HG02798 (cell line): ENCODE measurements around the gene FAM120A.

Experiments used
- ATAC-seq: cut with Tn5 transposase; IDR thresholded peaks from one replicate; pipeline ENCODE4 v1.9.1; 2021; ENCODE audit warnings: mild to moderate bottlenecking; ENCODE audit not compliant: unreplicated experiment, poor library complexity

Gene FAM120A

DNA sequence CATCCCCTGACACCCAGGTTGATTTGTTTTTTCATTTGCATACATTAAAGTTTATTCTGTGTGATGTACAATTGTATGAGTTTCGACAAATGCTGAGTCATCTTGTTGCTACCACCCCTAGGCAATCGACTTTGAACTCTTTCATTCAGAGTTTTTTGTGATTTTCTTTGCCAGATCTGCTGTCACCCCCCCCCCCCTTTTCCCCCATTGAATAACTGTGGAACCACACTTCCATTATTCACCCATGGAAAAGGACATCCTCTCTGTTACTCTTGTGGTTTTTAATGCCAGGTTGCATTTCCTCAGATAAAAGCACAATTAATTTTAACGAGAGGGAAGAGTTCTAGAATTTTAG lies 15.6 kb downstream of the FAM120A start:
- ATAC-seq = no peak

DNA sequence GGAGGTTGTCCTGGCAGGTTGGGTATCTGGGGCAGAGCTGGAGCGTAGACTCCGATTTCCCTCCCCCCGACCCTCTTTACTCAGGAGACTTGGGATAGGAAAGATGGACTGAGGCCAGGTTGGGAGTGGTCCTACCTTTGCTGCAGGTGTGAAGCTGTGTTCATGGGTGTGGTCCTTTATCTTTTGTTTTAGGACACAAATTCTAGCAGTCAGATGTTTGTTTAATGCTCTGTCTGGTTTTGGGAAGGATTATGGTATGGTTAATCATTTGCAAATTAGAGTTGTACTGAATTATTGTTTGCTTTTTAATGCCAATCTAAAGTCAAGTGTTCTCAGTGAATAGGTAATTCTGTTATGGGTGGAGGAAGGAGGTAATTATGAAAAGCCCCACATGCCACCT lies 16.0 kb downstream of the FAM120A start:
- ATAC-seq = no peak

DNA sequence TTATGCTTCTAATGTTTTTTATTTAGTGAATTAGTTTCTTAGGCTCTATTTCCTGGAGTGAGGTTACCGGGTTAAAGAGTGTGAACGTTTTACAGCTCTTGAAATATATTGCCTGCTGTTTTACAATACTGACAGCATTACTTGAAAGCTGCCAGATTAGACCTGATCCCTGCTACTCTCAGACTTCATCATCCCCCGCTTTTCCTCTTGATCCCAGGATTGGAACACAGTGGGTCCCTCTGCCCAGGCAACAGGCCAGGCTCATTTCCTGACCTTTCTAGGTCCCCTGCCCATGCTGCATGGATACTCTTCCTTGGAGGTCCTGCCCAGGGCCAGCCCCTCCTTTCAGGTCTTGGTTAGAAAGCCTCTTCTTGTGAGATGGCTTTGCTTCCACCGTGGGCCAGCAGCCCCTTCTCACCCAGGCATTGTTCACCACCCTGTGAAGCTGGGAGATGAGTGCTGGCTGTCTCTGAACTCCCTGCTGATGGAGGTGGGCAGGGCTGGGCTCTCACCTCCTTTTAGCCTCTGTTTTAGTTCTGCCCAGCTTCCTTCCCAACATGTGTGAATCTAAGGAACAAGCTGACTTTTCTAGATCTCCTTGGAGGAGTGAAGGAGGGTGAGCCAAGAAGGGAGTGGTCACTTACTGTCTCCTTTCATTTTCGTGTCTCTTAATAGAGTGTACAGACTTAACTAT lies 17.4 kb downstream of the FAM120A start:
- no peak for ATAC-seq

DNA sequence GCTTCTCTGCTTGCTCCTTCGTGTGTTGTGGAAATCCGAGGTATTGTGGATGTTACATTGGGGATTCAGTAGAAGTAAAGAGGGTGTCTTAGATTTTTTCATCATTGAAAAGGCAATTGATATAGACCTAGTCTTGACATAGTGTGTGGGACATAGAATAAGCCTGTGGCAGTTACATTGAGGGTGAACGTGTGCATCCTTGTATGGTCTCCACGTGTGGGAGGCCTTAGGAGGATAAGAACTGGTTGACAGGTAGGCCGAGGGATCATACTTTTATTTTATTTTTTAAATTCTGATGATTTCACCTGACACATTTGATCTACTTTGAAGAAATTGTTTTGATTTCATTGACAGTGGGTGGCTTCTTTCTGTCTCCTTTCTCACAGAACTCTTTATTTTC lies 18.9 kb downstream of the FAM120A start:
- no peak for ATAC-seq

DNA sequence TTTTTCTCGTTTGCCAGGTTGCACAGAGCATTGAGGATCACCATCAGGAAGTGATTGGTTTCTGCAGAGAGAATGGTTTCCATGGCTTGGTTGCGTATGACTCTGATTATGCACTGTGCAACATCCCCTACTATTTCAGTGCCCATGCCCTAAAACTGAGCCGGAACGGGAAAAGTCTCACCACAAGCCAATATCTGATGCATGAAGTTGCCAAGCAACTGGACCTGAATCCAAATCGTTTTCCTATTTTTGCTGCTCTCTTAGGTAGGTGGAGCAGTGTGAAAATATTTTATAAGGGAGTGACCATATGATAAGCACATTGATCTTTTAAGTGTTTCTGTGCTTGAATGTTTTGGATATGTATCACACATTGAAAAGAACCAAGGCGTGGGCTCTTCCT lies 19.6 kb downstream of the FAM120A start:
- no peak for ATAC-seq

DNA sequence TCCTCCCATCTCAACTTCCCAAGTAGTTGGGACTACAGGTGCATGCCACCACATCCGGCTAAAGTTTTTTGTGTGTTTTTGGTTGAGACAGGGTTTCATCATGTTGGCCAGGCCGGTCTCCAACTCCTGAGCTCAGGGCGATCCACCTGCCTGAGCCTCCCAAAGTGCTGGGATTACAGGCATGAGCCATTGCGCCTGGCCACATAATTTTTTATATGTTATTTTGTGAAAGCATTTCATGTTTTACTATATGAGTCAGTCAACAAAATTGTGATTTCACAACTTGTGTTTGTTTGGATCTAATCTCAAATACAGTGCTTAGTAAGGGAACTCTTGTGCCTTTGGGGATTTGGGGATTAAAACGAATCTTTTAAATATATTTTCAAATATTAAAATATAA lies 21.9 kb downstream of the FAM120A start:
- no peak for ATAC-seq

DNA sequence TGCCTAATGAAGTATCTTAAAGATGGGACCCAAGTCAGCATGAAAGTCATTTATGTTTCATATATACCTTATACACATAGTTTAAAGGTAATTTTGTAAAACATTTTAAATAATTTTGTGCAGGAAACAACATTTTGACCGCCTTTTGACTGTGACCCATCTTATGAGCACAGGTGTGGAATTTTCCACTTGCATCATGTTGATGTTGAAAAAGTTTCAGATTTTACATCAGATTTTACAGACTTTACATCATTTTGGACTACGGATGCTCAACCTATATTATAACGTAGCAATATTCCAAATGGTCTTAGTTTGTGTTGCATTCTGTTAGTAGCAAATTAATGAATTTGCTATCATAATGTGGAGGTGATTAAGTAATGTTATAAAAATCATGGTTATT lies 23.6 kb downstream of the FAM120A start:
- no peak for ATAC-seq

DNA sequence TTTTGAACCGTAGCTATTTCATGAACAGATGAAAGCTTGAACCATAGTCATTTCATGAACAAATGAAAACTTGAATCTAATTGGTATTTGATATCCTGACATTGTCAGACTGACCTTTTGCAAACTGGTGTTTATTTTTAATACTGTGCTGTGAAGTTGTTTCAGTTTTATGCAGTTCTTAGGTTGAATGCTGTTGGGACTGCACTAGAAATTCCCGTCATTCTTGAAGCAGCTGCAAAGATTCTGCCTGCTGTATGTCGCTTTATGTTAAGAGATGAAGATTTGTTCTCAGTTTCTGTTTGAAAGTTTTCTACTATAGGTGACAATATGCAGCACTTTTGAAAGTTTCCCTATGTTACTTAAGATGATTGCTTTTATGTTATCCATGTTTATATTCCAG lies 24.4 kb downstream of the FAM120A start:
- ATAC-seq = no peak

DNA sequence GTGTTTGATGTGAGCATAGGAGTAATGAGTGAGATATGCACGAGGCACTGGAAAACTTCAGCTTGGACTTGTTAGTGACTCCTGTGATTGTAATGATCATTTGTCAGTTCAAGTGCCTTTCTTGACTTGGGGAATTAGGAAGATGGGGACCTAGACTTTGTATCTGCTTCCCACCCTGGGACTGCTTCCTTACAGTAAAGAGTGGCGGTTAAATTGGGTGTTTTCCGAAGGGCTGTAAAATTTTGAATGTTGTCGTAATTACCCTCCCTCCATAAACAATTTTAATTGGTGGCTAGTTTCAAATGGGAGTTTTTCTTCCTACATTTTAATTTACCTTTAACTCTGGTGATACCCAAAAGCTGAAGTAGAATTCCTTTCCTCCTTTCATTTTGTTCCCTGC lies 25.4 kb downstream of the FAM120A start:
- ATAC-seq = no peak

DNA sequence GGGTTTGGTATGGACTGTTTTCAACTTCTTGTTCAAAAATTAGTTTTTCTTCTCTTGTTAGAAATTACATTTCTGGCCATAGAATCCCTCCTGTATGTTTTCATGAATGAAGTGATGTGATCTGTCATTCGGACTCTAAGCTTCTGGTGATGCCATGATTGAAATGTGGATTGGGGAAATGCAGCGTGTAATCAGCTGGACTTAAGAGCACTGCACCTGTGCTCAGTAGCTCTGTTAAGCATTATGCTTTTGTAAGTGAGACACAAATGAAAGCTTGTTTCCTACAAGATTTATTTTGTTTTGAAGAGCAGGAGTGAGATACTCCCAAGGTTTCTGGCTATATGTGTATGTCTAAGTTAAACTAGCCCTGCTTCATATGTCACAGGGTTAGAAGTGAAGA lies 25.9 kb downstream of the FAM120A start:
- ATAC-seq = no peak

DNA sequence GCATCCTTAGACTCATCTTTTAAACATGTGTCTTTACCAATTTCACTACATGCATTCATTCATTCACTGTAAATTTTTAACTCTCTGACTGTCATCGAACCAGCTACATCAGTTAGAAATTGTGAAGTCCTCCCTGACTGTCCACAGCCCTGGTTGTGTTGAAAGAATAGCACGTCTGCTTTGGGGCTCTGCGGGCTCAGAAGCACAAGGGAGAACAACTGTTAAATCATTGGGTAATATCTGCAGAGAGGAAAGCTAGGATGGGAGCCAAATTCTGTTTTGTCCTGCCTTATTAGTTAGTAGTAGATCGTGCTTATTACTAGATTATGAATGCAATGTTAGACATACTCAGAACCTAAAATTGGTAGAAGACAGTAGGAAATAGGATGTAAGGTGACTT lies 28.2 kb downstream of the FAM120A start:
- ATAC-seq = no peak

DNA sequence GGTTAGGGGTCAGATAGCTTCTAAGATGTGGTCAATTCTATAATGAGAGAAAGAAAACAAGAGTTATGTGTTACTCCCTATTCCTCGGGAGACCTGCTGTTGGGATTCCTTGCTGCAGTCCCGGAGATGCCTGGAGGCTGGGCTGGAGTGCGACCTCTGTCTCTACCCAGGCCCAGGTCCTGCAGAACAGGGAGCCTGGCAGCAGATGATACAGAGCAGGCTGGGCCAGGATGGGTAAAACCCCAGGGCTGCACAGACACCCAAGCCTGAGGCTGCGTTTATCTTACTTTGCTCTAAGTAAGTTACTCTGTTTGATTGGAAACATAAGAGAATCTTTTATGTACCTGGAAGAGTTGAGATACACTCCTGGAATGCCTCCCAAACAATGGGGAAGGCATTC lies 28.8 kb downstream of the FAM120A start:
- ATAC-seq = no peak

DNA sequence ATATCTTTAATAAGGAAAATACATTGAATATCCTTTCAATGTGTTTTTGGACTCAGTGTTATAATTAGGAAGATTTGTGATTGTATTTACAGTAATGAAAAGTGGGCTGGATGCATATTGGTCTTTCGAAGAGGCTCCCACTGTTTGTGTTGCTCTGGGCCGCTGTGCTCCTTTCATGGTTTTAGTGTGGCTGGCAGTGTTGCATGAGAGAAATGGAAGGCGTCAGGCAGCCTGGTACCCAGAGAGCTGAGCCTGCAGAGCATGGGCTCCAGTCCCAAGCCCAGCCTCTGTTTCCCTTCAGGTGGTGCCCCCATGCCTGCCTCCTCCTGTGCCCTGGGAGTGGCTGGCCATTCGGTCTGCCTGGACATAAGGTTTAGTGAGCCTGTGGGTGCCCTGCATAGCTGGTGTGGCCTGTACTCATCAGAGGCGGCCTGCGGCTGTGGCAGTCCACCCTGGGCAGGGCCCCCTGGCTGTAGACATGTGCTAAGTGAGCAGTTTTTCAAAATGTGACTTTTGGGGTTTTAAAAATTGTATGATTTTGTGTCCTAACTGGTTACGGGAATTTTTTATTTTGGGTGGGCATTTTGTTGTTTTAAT lies 29.3 kb downstream of the FAM120A start:
- no peak for ATAC-seq

DNA sequence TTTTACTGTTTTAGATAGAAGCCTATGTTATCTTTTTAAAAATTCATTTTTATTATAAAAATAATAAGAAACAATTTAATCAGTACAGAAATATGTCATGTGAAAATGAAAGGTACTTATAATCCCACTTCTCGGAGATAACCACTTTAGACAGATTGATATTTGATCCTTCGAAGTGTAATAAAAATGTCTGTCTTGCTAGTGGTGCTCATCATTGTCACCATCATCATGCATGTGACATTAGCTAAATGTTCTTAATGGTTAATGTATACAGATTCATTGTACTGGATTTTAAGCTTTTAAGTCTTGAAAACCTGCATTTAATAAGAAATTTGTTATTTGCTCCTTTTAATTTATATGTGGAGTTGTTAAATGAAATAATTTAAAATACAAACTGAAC lies 32.0 kb downstream of the FAM120A start:
- ATAC-seq = no peak

DNA sequence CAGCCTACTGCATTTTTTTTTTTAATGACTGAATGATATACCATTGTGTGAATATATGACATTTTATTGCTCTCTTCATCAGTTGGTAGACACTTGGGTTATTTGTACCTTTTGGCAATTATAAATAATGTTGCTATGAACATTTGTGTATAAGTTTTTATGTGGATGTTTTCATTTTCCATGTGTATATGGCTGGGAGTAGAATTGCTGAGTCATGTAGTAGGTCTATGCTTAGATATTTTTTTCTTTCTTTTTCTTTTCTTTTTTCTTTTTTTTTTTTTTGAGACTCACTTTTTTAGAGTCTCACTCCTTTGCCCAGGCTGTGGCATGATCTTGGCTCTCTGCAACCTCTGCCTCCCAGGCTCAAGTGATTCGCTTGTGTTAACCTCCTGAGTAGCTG lies 34.8 kb downstream of the FAM120A start:
- ATAC-seq = no peak

DNA sequence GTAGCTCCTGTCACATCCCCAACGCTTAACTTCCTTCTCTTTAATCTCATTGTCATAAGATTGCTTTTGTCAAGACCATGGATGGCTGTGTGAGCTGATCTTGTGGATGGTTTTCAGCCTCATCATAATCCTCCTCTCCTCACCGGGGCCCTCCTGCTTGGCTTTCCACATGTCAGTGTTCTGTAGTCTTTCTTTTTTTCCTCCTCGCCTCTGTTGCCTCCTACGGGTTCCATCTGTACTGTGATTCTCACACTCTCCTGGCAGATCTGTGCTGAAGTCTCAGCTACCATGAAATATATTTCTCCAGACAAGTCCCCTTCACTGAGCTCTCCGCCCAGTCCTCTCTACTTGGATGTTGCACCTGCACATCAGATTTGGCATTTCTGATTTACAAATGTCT lies 36.8 kb downstream of the FAM120A start:
- no peak for ATAC-seq

DNA sequence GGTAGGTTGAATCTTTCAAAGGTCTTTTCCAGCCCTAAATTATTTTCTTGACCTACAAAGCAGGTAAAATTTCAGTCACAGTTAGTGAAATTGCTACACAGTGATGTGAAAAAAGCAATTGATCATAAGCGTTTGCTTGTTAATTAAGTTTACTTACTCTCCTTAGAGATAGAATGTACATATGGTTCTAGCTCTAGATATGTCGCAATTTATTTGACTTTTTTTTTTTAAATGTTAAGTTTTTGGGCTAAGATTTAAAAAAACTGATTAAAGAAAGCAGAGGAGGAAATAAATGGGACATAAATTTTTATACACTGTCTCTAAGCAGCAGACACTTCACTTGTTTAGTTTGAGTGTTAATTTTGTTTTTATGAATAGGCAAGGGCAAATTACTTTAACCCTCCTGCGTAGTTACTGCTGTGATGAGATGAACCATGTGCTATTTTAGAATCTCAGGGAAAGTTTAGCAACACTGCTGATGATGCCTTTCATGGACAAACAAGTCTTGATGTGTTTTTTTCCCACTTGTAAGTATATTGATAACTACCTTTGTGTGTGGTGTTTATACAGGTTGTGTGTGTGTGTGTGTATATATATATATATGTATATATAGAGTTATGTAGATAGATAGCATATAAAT lies 40.2 kb downstream of the FAM120A start:
- no peak for ATAC-seq

DNA sequence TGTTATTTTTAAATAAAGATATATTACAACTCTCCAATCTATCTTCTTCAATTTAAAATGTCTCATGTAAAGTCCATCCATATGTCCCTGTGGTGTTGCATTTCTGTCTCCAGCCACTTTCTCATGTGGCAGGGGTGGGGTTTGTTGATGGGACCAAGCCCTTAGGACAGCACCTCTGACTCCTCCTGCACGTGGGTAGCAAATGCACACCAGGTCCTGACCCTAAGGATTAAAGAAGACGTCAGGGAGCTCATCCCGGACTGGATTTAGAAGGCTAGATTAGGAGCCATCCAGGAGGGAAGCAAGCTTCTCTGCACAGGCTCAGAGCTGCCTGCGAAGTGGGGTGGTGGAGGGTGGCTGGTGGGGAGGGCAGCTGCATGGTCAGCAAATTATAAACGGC lies 40.8 kb downstream of the FAM120A start:
- ATAC-seq = no peak

DNA sequence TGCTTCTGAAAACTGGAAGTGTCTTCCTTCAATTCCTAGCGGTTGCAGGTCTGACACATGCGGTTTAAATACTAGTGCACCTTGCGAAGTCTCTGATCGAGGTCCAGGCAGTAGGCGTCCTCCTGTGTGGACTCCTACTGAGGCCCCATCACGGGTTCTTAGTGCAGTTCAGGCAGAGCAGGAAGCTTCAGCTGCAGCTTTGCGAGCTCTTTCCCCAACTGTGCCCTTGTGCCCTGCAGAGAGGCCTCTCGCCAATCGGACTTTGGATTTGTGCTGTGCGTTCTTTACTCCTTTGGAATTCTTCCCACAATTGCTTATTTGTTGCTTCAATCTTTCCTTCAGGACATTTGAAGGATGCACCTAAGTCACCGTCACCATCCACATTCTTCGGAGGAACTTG lies 42.5 kb downstream of the FAM120A start:
- no peak for ATAC-seq

DNA sequence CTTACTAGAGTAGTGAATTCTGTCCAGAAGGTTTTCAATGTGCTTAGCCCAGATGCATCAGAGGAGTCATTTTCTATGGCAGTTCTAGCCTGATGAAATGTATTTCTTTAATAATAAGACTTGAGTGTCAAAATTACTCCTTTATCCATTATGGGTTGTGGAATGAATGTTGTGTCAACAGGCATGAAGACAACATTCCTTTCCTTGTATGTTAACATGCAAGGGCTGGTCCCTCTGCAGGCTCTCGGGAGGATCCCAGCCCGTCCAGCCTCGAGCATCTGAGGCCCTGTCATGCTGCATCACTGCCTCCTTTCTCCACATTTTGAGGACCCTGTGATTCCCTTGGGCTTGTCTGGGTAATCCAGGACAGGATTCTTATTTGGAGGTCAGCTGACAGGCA lies 44.8 kb downstream of the FAM120A start:
- ATAC-seq = no peak

DNA sequence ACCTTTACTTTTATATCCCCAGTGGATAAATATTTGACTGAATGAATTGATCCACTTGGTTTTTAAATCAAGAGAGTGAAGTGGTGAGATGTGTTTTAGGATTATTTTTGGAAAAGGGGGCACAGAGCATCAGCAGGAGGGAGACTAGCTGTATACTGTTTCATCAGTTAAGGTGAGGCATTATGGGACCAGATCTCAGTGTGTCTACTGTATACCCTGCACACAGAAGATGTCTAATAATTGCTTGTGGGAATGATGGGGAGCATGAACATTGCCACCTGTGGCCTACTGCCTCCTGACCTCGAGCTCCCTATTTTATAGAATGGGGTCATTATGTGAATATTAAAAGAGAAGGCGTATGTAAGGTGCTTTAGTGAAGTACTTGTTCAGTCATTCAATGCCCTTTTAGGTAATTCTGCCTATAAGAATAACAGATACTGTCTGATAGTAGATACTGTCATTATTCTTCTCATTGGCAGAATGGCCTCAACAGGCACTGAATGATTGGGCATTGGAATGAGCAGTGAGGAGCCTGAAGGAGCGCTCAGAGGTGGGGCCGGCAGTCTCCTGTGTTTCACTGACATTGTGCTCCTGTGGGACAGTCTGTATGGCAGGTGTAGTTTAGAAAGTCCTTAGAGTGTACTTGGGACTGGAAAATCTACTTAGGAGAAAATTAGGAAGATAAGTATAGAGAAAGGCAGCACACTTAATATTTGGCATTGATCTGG lies 49.2 kb downstream of the FAM120A start:
- no peak for ATAC-seq
